Vagina (tissue), 2 donors: ENCODE data around the gene LRRC74B.

Source experiments
- POLR2A ChIP-seq, 2 donors: fragments of 450-650 bp; IDR thresholded peaks; one replicate each; pipeline ENCODE4 v1.6.1; 2017; ENCODE audit warnings: antibody characterized with exemption in 2 of 2, mild to moderate bottlenecking in 2 of 2, moderate library complexity in 2 of 2
- TF ChIP-seq, protein P1 (sequence below), 3 experiments: fragments of 450-650 bp in 2 of 3; fragments of 200-600 bp in 1 of 3; sonication (generic) in 1 of 3; IDR thresholded peaks; one replicate each; pipeline ENCODE4 v1.5.1; 2017 to 2019; ENCODE audit warnings: antibody characterized with exemption in 3 of 3, mild to moderate bottlenecking in 2 of 3, moderate library complexity in 2 of 3

DNA sequence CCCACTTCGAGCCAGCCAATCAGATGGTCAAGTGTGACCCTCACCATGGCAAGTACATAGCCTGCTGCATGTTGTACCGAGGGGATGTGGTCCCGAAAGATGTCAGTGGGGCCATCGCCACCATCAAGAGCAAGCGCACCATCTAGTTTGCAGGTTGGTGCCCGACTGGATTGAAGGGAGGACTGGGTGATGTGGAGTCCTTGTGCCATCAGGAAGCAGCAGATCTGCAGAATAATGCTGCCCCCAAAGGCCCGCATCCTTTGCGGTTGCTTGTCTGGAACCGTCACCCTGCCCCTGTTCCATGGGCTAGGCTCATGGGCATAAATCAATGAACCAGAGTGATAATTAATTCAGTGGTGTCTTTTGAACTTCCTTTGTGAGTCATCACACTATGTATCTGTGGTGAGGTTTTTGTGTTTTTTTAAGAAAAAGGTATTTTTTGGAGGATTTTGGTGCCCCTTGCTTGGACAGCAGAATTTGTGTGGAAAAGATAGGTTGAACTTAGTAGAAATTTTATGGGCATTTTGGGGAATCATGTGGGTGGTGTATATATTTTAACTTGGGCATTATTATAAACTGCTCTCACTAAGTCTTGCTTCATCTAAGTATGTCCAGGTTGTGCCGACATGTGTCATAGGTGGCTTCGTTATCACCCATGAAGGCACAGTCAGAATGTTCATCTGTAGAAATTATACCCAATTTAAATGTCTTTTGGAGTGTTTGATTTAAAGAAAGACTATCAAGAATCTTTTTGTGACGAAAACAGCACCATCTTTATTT, 22.3 kb downstream of the LRRC74B start:
- TF ChIP-seq, protein P1, sequence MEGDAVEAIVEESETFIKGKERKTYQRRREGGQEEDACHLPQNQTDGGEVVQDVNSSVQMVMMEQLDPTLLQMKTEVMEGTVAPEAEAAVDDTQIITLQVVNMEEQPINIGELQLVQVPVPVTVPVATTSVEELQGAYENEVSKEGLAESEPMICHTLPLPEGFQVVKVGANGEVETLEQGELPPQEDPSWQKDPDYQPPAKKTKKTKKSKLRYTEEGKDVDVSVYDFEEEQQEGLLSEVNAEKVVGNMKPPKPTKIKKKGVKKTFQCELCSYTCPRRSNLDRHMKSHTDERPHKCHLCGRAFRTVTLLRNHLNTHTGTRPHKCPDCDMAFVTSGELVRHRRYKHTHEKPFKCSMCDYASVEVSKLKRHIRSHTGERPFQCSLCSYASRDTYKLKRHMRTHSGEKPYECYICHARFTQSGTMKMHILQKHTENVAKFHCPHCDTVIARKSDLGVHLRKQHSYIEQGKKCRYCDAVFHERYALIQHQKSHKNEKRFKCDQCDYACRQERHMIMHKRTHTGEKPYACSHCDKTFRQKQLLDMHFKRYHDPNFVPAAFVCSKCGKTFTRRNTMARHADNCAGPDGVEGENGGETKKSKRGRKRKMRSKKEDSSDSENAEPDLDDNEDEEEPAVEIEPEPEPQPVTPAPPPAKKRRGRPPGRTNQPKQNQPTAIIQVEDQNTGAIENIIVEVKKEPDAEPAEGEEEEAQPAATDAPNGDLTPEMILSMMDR (IDR thresholded peaks at IDR 0.05), result no peak
- no peak for TF ChIP-seq POLR2A (IDR thresholded peaks at IDR 0.05)
